A549 (cell line): ENCODE results near the gene PRRG4. TPM values are rescaled to one million over a fixed set of nuclear protein-coding genes. Genes with fewer than 3 reads are reported as not detected.

Experiments
- ATAC-seq, 2 experiments: fragments of 200-7000 bp in 1 of 2; fragments of >200 bp in 1 of 2; cut with Nextera tagmentation in 1 of 2; cut with Tn5 transposase in 1 of 2; 3 replicates each; pipeline versions ENCODE4 v1.8.0 to v1.9.1; 2018 to 2020; ENCODE audit warnings: mild to moderate bottlenecking in 1 of 2, moderate library complexity in 1 of 2
- CTCF ChIA-PET: fragments of 300-600 bp; sonication (Branson Sonifier 250); formaldehyde crosslinking; extraction: SDS; loops from one replicate; lab custom pipeline; 2021; ENCODE audit warnings: antibody characterized with exemption, inconsistent platforms; lab: Yijun Ruan, JAX
- POLR2A ChIA-PET: fragments of 350-600 bp; formaldehyde crosslinking; extraction: SDS; loops from one replicate; lab custom pipeline; 2021; ENCODE audit warnings: antibody characterized with exemption, inconsistent platforms; lab: Yijun Ruan, JAX
- DNase-seq, 2 experiments: peaks; one replicate each; pipeline versions ENCODE4 v3.0.0 to v3.0.0-alpha.2; 2011 to 2016; ENCODE audit warnings: low read depth in 1 of 2, low spot score in 1 of 2
- FAIRE-seq: peaks from 2 replicates; lab custom pipeline; 2011; peaks lifted over from hg19 to GRCh38; lab: Jason Lieb, UNC
- H3K27ac ChIP-seq, 2 experiments: fragments of >200 bp; sonication (Bioruptor Twin); formaldehyde crosslinking; 3 replicates each; pipeline ENCODE4 v1.5.1; 2016 to 2017
- H3K4me1 ChIP-seq: fragments of >200 bp; sonication (Bioruptor Twin); formaldehyde crosslinking; 3 replicates; pipeline ENCODE4 v1.6.1; 2016
- H3K4me2 ChIP-seq: fragments of >200 bp; sonication (Bioruptor Twin); formaldehyde crosslinking; 3 replicates; pipeline ENCODE4 v1.6.1; 2016
- H3K4me3 ChIP-seq: fragments of >200 bp; sonication (Bioruptor Twin); formaldehyde crosslinking; 3 replicates; pipeline ENCODE4 v1.5.1; 2016
- H3K9me3 ChIP-seq: fragments of >200 bp; sonication (Bioruptor Twin); formaldehyde crosslinking; 3 replicates; pipeline ENCODE4 v1.6.1; 2016
- ATOH8 ChIP-seq: fragments of 250-450 bp; sonication (Bioruptor Pico); IDR thresholded peaks from 2 replicates; pipeline ENCODE4 v1.5.0; 2020; ENCODE audit warnings: low read depth, mild to moderate bottlenecking, moderate library complexity
- BCL3 ChIP-seq: fragments of >200 bp; sonication (Bioruptor Twin); formaldehyde crosslinking; IDR thresholded peaks from 3 replicates; pipeline ENCODE4 v1.6.1; 2016
- CBX8 ChIP-seq: fragments of 200-600 bp; sonication (generic); IDR thresholded peaks from 2 replicates; pipeline ENCODE4 v1.6.1; 2016
- CTCF ChIP-seq: fragments of >200 bp; sonication (Bioruptor Twin); formaldehyde crosslinking; IDR thresholded peaks from 3 replicates; pipeline ENCODE4 v1.5.1; 2016
- E2F6 ChIP-seq: IDR thresholded peaks from 2 replicates; pipeline ENCODE4 v1.6.1; 2012; ENCODE audit warnings: low read depth, borderline replicate concordance
- EHMT2 ChIP-seq: fragments of 200-600 bp; sonication (generic); IDR thresholded peaks from 2 replicates; pipeline ENCODE4 v1.6.1; 2016; ENCODE audit warnings: antibody characterized with exemption, low read depth, mild to moderate bottlenecking, moderate library complexity
- ELK1 ChIP-seq: fragments of 150-350 bp; IDR thresholded peaks from 2 replicates; pipeline ENCODE4 v1.6.1; 2014; ENCODE audit warnings: low read depth, mild to moderate bottlenecking, low read length
- EP300 ChIP-seq, 2 experiments: fragments of >200 bp; sonication (Bioruptor Twin); formaldehyde crosslinking; IDR thresholded peaks; 2 replicates in 1 of 2; 3 replicates in 1 of 2; pipeline ENCODE4 v1.6.1; 2016 to 2017
- FOXS1 ChIP-seq: fragments of 250-450 bp; sonication (Bioruptor Pico); IDR thresholded peaks from 2 replicates; pipeline ENCODE4 v1.5.0; 2020; ENCODE audit warnings: mild to moderate bottlenecking, moderate library complexity
- GATA3 ChIP-seq: IDR thresholded peaks from 2 replicates; pipeline ENCODE4 v1.6.1; 2012; ENCODE audit warnings: borderline replicate concordance
- HMGXB4 ChIP-seq: fragments of 250-450 bp; sonication (Bioruptor Pico); IDR thresholded peaks from 2 replicates; pipeline ENCODE4 v1.5.0; 2021; ENCODE audit warnings: mild to moderate bottlenecking, moderate library complexity, borderline replicate concordance
- JUN ChIP-seq, 2 experiments: fragments of >200 bp; sonication (Bioruptor Twin); formaldehyde crosslinking; IDR thresholded peaks; 2 replicates in 1 of 2; 3 replicates in 1 of 2; pipeline ENCODE4 v1.6.1; 2016 to 2017
- MAX ChIP-seq: IDR thresholded peaks from 2 replicates; pipeline ENCODE4 v1.6.1; 2012
- NPAS2 ChIP-seq: fragments of 250-450 bp; sonication (Bioruptor Pico); IDR thresholded peaks from 2 replicates; pipeline ENCODE4 v1.8.0; 2022; ENCODE audit warnings: mild to moderate bottlenecking, moderate library complexity, borderline replicate concordance
- POLR2A ChIP-seq: IDR thresholded peaks from 2 replicates; pipeline ENCODE4 v1.6.1; 2012; ENCODE audit warnings: mild to moderate bottlenecking, low read length
- RAD21 ChIP-seq, 2 experiments: fragments of >200 bp in 1 of 2; sonication (Bioruptor Twin) in 1 of 2; formaldehyde crosslinking in 1 of 2; IDR thresholded peaks in 1 of 2; conservative IDR thresholded peaks in 1 of 2; 2 replicates in 1 of 2; 3 replicates in 1 of 2; pipeline ENCODE4 v1.6.1; 2012 to 2018; ENCODE audit warnings: inconsistent platforms in 1 of 2
- RARB ChIP-seq: fragments of 250-450 bp; sonication (Bioruptor Pico); IDR thresholded peaks from 2 replicates; pipeline ENCODE4 v1.8.0; 2021; ENCODE audit warnings: mild to moderate bottlenecking, moderate library complexity
- SMC3 ChIP-seq: fragments of >200 bp; sonication (Bioruptor Twin); formaldehyde crosslinking; IDR thresholded peaks from 3 replicates; pipeline ENCODE4 v1.6.1; 2018; ENCODE audit warnings: inconsistent platforms
- TFCP2L1 ChIP-seq: fragments of 250-450 bp; sonication (Bioruptor Pico); IDR thresholded peaks from 2 replicates; pipeline ENCODE4 v1.5.0; 2021; ENCODE audit warnings: mild to moderate bottlenecking
- TP53 ChIP-seq: fragments of 250-450 bp; sonication (Bioruptor Pico); IDR thresholded peaks from 2 replicates; pipeline ENCODE4 v1.5.0; 2021; ENCODE audit warnings: mild to moderate bottlenecking, moderate library complexity
- USF2 ChIP-seq: fragments of 450-650 bp; IDR thresholded peaks from 2 replicates; pipeline ENCODE4 v1.6.1; 2014; ENCODE audit warnings: antibody characterized with exemption
- WGBS: methylation state at CpG from one replicate; pipeline ENCODE4 v1.1.6; 2017; ENCODE audit errors: missing lambda C conversion rate; 5-methylcytosine and 5-hydroxymethylcytosine counted together
- polyA plus RNA-seq, 4 experiments: library from polyadenylated mRNA; depleted of rRNA in 3 of 4; stranded (reverse); fragments of >200 nt; fragmentation: RNase III in 1 of 4; extraction: RNeasy Plus Mini Kit Qiagen cat#74134 plus additional on column Dnase treatment in 1 of 4; gene quantifications; 2 replicates in 3 of 4; 3 replicates in 1 of 4; pipeline ENCODE4 v1.2.3, GENCODE V29; 2011 to 2017

Gene PRRG4
- polyA plus RNA-seq, 2 of the 4 experiments (the other 2 are of a cell fraction), result 0.83 to 1.4 TPM

- TF ChIP-seq HMGXB4 (CRISPR knock-in tag), result peak; percentile 78; the same call in 1 of the 2 replicates
- TF ChIP-seq MAX, result peak; percentile 84
- TF ChIP-seq USF2, result no peak
- TF ChIP-seq, all 56 proteins: peak for 11
These were observed 62.8 kb downstream of the PRRG4 start, which contains the start of gene QSER1 (continued) for GRCh38 chr11:32892355-32893092.

- ATAC-seq, result peak in 1 of 2 experiments; percentile 6; a peak in 2 of 6 replicates
- ChIA-PET CTCF (interaction anchor here (1.0 to 3.2 kb wide), 13 partner anchors 8 to 172 kb away, joined by 3 to 15 read pairs (median 4); no protein-coding TSS in a partner anchor), POLR2A (interaction anchor here (1.4 to 1.8 kb wide), 4 partner anchors 21 to 168 kb away, joined by 4 to 6 read pairs (median 4); no protein-coding TSS in a partner anchor)
- no peak for TF ChIP-seq E2F6
- TF ChIP-seq JUN (IDR thresholded peaks at IDR 0.05), result peak in 1 of 2 experiments; percentile 2; a peak in 1 of 5 replicates
- no CpG with 5 or more reads among the region's 32 CpGs for WGBS
- H3K9me3 ChIP-seq, result no peaks in the 10 kb centered on the region
- H3K4me3 ChIP-seq, result peak overlapping the region; percentile 87
- H3K4me1 ChIP-seq, result peaks cover 19% of the 10 kb centered on the region
- FAIRE-seq, result no peak
- DNase-seq, result no peak
- H3K27ac ChIP-seq, result peak overlapping the region; percentile 98 to 99
- peak overlapping the region; percentile 69 for H3K4me2 ChIP-seq
These were observed 63.3 kb downstream of the PRRG4 start for GRCh38 chr11:32893093-32893342.

GRCh38 chr11:32893343-32894148 is 63.8 kb downstream of the PRRG4 start:
- ATAC-seq (peak; percentile 76 to 78), DNase-seq (peak; percentile 43 to 65), FAIRE-seq (no peak)
- Histone ChIP-seq H3K9me3 (no peaks in the 10 kb centered on the region), H3K27ac (peak overlapping the region; percentile 98 to 99), H3K4me3 (peak overlapping the region; percentile 87), H3K4me1 (peaks cover 19% of the 10 kb centered on the region), H3K4me2 (peak overlapping the region; percentile 69)
- ChIA-PET POLR2A (interaction anchor here (0.9 to 1.8 kb wide), 7 partner anchors 21 to 167 kb away, joined by 3 to 6 read pairs (median 4); partner anchors contain the start of genes DEPDC7 and TCP11L1), CTCF (interaction anchor here (1.0 to 3.2 kb wide), 17 partner anchors 8 to 172 kb away, joined by 3 to 15 read pairs (median 4); no protein-coding TSS in a partner anchor)
- 2% methylated on average over 39 of the region's 66 CpGs for WGBS
- TF ChIP-seq SMC3 (0 out of 3 replicates have a peak, but pooled peaks have one; percentile 16), CTCF (peak; percentile 50), POLR2A (no peak; the same call in none of the 2 replicates), GATA3 (no peak), TP53 (CRISPR knock-in tag) (no peak), ATOH8 (CRISPR knock-in tag) (no peak), TFCP2L1 (no peak), E2F6 (0 out of 2 replicates have a peak, but pooled peaks have one; percentile 23), BCL3 (no peak), CBX8 (no peak), EP300 (IDR thresholded peaks at IDR 0.05) (no peak), FOXS1 (CRISPR knock-in tag) (no peak), RAD21 (conservative IDR thresholded peaks at IDR 0.05 in 1 of 2, IDR thresholded peaks at IDR 0.05 in 1 of 2) (peak in 1 of 2 experiments; percentile 29; a peak in 1 of 5 replicates), RARB (CRISPR knock-in tag) (no peak), EHMT2 (no peak), NPAS2 (CRISPR knock-in tag) (no peak), ELK1 (no peak)
